Activated CD4-positive, alpha-beta T cell treated with anti-CD3 and anti-CD28 coated beads, Interleukin-10, Interleukin-2, amounts not matched to agents 100 ng/mL and 50 ng/mL, durations not matched to agents 16 hours and 8 hours (primary cell): Measurements from ENCODE around the gene FBXO34.
"Not testable (repeated sequence)": the region's sequence is repeated elsewhere in the genome, so short reads cannot be mapped to it uniquely, and the experiment has no call there.

Experiments
- DNase-seq: peaks from one replicate; pipeline ENCODE4 v3.0.0-alpha.2; 2020

FBXO34 gene

GRCh38 chr14:55313480-55313879 lies 42.3 kb downstream of the FBXO34 start:
- DNase-seq = peak; percentile 26

- DNase-seq = no peak
Measured at GRCh38 chr14:55314449-55314848, 43.2 kb downstream of the FBXO34 start.

- DNase-seq = no peak
Measured at GRCh38 chr14:55316564-55316963, 45.3 kb downstream of the FBXO34 start.

- no peak for DNase-seq
Measured at GRCh38 chr14:55317542-55318306, 46.5 kb downstream of the FBXO34 start.

GRCh38 chr14:55318694-55319093 lies 47.5 kb downstream of the FBXO34 start:
- DNase-seq = no peak

- DNase-seq = no peak
Measured at GRCh38 chr14:55323910-55324309, 52.7 kb downstream of the FBXO34 start.

GRCh38 chr14:55324812-55325211 lies 53.6 kb downstream of the FBXO34 start:
- DNase-seq = no peak

- DNase-seq = peak; percentile 51
Measured at GRCh38 chr14:55327179-55327578, 56.0 kb downstream of the FBXO34 start.

GRCh38 chr14:55328317-55328716 lies 57.1 kb downstream of the FBXO34 start:
- no peak for DNase-seq

GRCh38 chr14:55329999-55330710 lies 58.9 kb downstream of the FBXO34 start:
- DNase-seq = peak; percentile 83

GRCh38 chr14:55332654-55333570 lies 61.7 kb downstream of the FBXO34 start:
- peak; percentile 60 for DNase-seq

- peak; percentile 52 for DNase-seq
Measured at GRCh38 chr14:55333711-55334485, 62.7 kb downstream of the FBXO34 start.

GRCh38 chr14:55336162-55336561 lies 64.9 kb downstream of the FBXO34 start:
- peak; percentile 34 for DNase-seq

GRCh38 chr14:55336691-55337090 lies 65.5 kb downstream of the FBXO34 start:
- no peak for DNase-seq

- DNase-seq = peak; percentile 60
Measured at GRCh38 chr14:55339770-55340169, 68.5 kb downstream of the FBXO34 start.

- no peak for DNase-seq
Measured at GRCh38 chr14:55340482-55340881, 69.3 kb downstream of the FBXO34 start.

GRCh38 chr14:55341781-55342180 lies 70.6 kb downstream of the FBXO34 start:
- DNase-seq = no peak

GRCh38 chr14:55344582-55345163 lies 73.5 kb downstream of the FBXO34 start:
- DNase-seq = not testable (repeated sequence)

- DNase-seq = no peak
Measured at GRCh38 chr14:55347040-55347439, 75.8 kb downstream of the FBXO34 start.

- DNase-seq = no peak
Measured at GRCh38 chr14:55347748-55348147, 76.5 kb downstream of the FBXO34 start.

- DNase-seq = peak; percentile 32
Measured at GRCh38 chr14:55348766-55349453, 77.7 kb downstream of the FBXO34 start.
